ENCODE data around the gene MZT2A.
"Not testable (repeated sequence)": the region's sequence is repeated elsewhere in the genome, so short reads cannot be mapped to it uniquely, and the experiment has no call there.

Gene MZT2A, protein sequence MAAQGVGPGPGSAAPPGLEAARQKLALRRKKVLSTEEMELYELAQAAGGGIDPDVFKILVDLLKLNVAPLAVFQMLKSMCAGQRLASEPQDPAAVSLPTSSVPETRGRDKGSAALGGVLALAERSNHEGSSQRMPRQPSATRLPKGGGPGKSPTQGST

DNA sequence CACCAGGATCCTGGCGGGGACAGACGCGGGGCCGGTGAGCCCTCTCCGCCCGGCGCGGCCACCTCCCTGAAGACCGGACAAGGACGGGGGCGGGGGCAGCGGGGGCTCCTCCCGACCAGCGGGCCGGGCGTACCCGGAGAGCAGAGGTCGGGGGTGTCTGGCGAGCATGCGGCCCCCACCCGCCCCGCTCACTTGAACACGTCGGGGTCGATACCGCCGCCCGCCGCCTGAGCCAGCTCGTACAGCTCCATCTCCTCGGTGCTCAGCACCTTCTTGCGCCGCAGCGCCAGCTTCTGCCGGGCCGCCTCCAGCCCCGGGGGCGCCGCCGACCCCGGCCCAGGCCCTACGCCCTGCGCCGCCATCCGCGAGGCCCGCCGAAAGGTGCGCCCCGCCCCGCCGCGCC is at the start of gene MZT2A:
Gene MZT2A (minus strand): TSS at position 383 of the 403 bp plus-strand sequence. CDS start 21 bp downstream, at position 362.
- DNase-seq, result peak; percentile 40 to 76 (median 46)

DNA sequence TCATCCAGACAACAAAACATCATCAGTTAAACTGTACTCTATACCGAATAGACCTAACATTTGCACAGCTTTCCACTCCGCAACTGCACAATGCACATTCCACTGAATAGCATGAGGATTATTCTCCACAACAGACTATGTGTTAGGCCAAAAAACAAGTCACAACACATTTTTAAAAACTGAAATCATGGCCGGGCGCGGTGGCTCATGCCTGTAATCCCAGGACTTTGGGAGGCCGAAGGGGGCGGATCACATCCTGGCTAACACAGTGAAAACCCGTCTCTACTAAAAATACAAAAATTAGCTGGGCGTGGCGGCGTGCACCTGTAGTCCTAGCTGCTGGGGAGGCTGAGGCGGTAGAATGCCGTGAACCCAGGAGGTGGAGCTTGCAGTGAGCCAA is 46.7 kb upstream of the MZT2A start:
- DNase-seq, result not testable (repeated sequence)

DNA sequence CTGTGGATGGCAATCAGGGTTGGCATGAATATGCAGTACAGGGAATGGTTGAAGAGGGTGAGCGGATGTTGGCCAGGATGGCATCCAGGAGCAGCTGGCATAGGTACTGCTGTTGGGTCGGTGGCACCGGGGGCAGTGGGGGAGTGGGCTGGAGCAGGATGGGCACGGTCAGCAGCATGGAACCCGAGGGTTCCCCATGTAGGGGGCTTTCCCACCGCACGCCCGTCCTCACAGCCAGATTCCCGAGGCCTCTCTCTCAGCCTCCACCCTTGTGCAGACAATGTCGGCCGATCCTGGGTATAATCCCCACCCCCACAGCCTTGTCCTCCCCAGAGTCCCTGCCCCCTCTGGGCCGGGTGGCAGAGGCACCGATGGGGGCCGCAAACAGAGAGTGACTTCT is 44.6 kb upstream of the MZT2A start:
- not testable (repeated sequence) for DNase-seq

DNA sequence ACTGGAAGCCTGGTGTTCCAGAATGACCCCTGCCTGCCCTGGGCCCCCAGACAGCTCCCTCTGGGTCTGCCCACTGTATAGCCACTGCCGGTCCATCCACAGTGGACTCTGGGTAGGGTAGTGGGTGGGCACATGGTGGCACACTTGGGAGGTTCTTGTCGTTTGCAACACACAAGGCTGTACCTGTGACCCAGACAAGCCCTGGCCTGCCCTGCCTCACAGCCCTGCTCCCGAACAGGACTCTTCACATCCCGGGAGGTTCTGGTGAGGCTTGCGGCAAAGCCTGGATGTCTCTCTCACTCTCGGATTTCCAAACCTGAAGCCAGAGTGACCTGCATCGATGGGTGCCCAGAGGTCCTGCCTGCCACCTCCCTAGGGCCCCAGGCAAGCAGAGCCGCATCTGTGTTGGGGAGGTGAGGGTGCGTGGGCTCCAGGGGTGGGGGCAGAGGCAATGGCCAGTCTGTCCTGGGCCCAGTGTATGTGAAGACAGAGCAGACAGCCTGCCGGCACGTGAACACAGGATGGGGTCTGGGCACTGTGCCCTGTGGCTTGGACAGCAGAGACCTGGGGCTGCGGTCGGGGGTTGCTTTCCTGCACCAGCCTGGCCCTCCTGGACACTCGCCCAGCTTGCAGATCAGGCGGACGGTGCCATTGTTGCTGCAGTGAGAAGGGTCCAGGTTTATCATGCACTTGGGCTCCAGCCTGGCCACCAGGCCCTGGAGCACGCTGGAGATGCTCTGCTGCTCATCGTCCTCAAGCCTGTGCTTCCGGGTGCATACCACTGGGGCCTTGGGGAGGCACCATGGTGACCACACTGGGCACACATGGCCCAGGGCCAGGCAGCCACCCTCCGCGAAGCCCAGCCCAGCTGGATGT is 44.0 kb upstream of the MZT2A start:
- not testable (repeated sequence) for DNase-seq

DNA sequence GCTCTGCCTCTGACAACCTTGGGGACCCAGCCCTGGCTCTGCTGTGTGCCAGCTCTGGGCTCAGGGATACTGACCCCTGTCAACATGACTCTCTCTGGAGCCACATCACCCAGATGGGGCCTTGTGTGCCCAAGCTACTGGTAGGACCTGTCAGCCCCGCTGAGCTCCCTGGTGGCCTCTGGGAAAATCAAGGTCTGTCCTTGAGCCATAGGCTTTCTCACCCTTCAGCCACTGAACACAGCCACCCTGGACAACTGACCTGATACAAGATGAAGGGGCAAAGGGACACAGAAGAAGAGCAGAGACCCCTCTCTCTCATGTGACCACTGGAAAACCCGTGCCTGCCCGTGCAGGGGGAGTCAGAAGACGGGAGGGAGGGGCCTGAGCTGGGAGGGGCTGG is 43.3 kb upstream of the MZT2A start:
- no peak for DNase-seq

DNA sequence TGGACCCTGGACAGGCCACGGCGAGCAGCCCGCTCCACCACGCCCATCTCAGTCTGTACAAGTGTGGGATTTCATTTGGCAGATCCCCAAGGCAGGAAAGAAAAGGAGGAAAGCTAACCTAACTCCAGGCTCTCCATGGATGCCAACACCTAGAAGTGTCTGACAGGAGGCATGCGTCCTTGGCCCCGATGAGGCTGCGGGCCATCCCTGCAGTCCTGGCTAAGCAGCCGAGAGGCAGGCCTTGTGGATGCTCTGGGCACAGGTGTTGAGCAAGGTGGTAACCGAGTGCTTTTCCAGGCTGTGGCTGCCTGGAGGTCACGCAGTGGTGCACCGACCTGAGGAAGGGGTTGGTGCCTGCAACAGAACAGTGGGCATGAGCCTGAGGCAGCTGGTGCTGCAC is 42.8 kb upstream of the MZT2A start:
- DNase-seq, result not testable (repeated sequence)

DNA sequence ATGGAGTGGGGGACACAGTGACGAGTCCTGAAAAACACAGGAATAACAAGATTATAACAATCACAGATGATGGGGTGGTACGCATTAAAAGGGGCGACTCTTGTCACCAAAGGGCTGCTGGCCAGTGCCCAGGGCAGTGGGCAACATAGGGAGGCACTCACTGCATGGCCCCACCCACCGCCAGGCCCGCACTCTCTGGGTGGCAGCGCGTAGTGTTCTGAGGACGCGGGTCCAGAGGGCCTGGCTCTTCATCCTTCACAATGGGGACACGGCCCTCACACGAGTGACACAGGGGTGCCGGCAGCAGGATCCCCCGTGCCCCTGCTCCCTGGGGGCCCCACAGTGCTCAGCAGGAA is 42.1 kb upstream of the MZT2A start:
- not testable (repeated sequence) for DNase-seq

DNA sequence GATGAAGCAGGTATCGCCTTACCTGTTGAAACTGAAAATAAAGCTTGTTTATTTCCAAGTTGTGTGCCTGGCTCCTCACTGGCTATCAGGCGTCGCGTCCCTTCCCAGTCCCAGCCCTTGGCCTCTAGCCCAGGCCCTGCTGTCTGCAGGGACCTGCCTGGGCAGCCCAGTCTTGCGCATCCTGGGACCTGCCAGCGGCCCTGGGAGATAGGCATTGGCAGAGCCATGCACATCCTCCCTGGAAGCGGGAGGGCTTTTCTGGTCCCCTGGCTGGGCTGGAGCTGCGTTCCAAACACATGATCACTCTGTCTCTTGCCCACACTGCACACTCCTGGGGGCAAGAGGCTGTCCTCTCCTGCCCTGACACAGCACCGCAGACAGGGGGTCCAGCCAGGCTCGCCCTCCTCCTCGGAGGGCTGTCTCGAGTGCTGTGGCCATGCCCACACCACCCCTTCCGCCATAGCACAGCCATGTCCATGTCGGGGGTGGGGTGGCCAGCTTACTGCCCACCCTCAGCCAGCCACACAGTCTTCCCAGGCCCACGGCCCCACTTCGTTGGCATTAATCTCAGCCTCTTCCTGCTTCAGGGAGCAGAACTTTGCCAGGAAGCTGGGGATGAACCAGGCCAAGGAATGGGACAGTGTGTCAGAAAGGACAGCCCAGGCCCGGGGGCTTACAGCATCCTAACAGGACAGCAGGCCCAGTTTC is 41.6 kb upstream of the MZT2A start:
- not testable (repeated sequence) for DNase-seq

DNA sequence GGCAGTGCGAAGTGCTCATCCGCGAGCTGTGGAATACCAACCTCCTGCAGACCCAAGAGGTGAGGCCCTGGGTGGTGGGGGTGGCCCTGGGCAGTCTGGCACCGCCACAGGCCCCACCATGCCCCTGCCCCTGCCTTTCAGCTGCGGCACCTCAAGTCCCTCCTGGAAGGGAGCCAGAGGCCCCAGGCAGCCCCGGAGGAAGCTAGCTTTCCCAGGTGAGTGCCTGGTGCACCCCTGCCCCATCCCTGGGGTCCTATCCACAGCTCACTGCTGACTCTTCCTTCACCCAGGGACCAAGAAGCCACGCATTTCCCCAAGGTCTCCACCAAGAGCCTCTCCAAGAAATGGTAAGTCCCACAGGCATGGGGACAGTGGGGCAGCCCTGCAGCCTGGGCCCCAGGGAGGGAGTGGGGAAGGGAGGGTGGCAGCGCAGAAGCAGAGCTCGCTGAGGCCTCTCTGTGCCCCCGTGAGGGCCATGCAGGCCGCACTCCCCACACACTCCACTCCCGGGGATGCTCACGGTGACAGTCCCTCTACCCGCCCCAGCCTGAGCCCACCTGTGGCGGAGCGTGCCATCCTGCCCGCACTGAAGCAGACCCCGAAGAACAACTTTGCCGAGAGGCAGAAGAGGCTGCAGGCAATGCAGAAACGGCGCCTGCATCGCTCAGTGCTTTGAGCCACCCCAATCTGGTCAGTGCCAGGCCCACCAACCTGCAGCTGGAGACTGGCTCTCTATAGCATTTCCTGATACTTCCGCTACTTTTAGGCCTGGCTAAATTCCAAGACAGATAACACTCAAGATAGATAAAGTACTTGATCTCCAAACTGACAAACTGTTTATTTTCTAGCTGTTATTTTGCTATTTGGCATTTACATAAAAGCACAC is 40.8 kb upstream of the MZT2A start:
- not testable (repeated sequence) for DNase-seq

DNA sequence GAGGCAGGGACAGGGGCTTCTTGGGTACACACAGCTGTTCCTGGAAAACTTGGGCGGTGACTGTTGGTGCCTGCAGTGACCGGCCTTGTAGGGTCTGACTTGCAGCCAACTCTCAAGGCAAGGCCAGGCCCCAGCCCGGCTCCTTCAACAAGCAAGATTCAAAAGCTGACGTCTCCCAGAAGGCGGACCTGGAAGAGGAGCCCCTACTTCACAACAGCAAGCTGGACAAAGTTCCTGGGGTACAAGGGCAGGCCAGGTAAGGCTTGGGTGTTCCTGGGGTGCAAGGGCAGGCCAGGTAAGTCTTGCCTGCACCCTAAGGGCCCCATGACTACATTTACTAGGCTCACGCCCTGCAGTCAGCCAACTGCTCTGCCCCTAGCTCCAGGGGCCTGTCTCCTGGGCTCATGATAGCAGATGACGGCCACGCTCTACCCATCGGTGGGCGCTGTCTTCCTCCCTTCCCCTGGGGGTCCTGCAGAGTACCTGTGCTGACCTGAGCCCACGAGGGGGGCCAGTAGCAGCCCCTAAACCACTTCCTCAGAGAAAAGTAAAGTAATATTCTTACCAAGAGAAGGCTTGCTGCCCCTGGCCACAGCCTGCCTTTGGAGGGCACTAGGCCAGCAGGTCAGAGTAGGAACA is 39.5 kb upstream of the MZT2A start:
- DNase-seq, result not testable (repeated sequence)

DNA sequence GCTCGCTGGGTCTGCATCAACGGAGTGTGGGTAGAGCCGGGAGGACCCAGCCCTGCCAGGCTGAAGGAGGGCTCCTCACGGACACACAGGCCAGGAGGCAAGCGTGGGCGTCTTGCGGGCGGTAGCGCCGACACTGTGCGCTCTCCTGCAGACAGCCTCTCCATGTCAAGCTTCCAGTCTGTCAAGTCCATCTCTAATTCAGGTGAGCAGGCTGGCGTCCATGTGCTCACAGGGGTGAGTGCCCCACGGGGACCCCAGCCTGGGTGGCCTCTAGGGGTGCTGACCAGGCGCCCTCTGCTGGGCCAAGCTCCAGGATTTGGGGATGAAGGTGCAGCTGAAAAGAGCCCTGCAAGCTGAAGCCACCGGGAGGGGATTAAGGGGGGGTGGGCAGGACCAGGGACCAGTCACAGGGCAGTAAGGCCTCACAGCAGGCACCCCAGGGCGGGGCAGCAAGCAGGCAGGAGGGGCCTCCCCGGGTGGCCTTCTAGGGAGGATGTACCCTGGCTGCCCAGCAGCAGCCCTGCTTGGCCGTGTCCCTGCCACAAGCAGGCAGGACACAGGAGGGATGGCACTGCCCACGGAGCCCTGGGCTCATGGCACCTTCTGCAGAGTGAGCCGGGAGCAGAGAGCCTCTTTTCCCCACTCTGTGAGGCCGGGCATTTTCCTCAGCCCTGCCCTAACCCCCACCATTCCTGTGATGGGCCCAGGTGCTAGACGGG is 38.6 kb upstream of the MZT2A start:
- not testable (repeated sequence) for DNase-seq

DNA sequence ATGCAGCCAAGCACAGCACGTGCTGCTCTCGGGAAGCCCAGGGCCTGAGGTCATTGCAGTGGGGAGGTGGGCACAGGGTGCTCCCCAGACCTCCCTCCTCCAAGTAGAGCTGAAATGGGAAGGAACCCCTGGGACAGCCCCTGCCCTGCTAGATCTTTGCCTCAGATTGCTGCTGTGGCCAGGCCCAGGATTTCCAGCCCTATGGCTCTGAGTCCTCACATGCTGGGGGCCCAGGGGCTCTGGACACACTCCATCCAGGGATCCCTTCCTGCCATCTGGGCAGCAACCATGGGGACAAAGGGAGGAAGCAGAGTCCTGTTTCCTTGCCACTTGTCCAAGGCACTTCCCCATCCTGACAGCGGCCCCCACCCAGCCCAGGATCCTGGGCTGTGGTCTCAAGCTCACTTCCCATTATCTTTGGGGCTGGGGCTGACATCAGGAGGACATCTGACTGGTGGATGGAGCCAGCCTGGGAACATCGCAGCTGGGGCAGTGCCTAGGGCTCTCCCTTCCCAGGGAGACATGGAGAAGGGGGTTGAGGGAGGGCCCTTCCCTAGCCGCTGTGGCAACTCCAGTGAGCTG is 37.8 kb upstream of the MZT2A start:
- DNase-seq, result not testable (repeated sequence)

DNA sequence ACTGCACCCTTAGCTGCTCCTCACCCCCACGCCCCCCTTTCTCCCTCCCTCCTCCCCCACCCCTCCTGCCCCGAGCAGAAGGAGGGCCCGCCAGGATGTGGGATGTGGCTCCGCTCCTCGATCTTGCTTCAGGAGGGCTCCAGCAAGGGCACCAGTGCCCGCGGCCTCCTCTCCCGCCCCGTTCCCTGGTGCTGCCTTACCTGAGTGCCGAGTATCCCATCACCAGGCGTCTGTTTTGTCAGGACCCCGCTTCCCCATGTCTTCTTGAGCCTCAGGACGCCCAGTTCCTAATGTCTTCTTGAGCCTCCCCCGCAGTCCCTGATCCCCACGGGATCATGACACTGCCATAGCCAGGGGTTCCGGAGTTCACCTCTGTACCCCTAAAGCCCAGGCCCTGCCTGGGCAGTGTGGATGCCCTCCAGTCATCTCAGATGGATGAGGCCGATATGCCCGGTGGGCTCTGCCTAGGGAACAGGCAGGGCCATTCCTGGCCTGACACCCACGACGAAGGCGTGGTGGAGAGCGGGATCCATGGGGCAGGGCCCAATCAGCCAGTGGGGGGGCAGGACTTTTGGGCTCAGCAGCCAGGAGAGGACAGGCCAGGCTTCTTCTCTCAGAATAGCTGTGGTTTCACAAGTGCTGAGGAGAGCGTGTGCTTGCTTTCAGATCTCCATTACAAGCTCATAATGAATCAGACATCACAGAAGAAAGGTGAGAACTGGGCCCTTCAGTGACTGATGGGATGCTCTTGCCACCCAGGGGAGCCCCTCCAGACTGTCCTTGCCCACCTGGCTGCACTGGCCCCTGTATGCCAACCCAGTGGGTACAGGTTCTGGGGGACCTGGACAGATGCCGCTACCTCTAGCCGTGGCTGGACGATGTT is 37.0 kb upstream of the MZT2A start:
- not testable (repeated sequence) for DNase-seq

DNA sequence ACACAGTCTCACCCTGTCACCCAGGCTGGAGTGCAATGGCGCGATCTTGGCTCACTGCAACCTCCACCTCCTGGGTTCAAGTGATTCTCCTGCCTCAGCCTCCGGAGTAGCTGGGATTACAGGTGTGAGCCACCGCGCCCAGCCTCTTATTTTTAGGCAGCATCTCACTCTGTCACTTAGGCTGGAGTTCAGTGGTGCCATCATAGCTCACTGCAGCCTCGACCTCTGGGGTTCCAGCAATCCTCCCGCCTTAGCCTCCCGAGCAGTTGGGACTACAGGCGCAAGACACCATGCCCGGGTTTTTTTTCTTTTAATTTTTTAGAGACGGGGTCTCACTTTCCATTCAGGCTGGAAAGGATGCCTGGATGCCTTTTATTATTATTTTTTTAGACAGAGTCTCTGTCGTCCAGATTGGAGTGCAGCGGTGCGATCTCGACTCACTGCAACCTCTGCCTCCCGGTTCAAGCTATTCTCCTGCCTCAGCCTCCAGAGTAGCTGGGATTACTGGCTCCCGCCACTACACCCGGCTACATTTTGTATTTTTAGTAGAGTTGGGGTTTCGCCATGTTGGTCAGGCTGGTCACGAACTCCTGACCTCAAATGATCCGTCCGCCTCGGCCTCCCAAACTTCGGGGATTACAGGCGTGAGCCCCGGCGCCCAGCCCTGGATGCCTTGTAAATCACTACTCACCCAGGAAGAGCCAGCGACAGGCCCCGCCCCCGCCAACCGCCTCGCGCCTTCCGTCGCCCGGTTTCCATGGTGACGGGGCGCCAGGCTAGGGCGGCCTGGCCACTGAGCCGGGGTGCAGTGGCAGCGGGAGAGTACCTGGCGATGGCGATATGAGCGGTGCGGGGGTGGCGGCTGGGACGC is 35.2 kb upstream of the MZT2A start, which contains the start of gene CCDC74A:
Gene CCDC74A (plus strand): TSS at position 758 of the 871 bp plus-strand sequence. CDS start 83 bp downstream, at position 841.
- peak; percentile 37 to 75 (median 60) for DNase-seq

DNA sequence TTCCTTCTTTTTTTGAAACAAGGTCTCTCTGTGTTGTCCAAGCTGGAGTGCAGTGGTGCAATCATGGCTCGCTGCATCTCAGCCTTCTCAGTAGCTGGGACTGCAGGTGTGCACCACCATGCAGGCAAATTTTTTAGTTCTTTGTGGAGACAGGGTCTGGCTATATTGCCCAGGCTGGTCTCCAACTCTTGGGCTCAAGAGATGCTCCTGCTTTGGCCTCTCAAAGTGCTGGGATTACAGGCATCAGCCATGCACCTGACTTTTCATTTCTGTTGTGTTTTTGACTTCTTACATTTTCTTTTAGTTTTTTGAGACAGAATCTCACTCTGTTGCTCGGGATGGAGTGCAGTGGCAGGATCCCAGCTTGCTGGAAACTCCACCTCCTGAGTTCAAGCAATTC is 33.1 kb upstream of the MZT2A start:
- not testable (repeated sequence) for DNase-seq

DNA sequence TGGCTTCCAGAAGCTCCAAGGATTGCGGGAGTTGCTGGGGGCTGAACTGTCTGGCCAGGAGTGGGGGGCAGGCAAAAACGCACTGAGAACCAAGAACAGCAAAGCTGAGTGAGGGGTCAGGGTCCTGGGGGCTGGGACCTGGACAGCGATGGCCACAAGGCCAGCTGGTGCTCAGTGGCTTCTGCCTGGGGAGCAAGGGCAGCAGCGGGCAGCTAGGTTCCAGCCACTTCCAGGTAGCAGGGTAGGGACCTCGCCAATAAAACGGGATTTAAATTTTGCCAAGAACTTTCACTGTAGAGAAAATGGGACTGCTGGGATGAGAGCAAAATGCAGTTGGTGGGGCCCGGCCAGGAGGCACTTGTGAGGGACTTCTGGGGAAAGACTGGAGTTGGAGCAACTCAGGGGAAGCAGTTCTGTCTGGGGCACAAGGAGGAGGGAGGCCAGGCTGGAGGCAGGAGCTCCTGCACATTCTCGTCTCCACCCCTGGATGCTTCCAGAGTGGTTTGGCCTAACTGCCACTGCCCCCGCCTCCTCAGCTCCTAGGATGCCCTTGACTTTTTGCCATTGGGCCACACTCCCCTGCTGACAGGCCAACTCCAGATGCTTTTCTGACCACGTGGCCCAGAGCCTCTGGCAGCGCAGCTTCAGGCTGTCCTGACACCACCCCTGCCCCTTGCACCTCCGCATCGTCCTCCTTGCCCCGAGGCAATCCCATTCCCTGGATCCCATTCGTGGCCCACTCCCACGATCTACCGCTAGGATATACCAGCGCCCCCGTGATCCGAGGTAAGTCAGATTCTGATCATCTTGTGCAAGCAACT is 30.0 kb upstream of the MZT2A start:
- no peak for DNase-seq

DNA sequence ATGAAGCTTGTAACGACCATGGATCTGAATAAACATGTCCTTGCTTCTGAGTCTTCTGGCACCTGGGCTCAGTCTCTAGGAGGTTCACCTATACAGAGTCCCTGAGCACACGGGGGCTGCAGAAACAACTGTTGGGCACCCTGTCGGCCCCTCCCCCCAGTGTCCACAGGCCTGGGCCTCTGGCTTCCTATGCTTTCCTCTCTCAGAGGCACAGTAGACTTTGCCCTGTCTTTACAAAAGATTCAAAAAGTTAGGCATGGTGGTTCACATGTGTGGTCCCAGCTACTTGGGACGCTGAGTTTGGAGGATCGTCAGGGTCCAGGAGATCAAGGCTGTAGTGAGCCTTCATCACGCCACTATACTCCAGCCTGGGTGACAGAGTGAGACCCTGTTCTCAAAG is 29.3 kb upstream of the MZT2A start:
- DNase-seq, result not testable (repeated sequence)

DNA sequence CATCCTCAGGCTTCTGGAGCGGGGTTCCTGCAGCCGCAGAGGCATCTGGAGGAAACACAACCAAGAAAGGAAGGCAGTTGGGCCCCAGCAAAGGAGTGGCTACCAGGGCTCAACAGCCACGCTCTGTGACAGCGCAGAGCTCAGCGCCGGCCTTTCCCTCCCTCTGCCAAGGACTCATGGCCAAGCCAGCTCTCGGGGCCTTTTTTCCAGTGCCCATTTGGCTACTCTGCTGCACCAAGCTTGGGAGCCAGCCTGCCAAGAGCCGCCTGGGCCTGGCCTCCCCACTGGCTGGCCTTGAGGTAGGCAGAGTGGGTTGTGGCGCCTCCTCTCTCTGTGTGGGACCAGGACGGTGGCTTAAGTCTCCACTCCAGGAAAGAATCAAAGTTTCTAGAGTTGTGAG is 28.3 kb upstream of the MZT2A start:
- DNase-seq, result no peak
